ENCODE data around the gene DOCK3. TPM values are rescaled to one million over a fixed set of nuclear protein-coding genes. Genes with fewer than 3 reads are reported as not detected.
A peak's percentile ranks its signal among the peaks of the same experiment; 100 is the strongest.

The DOCK3 gene, protein sequence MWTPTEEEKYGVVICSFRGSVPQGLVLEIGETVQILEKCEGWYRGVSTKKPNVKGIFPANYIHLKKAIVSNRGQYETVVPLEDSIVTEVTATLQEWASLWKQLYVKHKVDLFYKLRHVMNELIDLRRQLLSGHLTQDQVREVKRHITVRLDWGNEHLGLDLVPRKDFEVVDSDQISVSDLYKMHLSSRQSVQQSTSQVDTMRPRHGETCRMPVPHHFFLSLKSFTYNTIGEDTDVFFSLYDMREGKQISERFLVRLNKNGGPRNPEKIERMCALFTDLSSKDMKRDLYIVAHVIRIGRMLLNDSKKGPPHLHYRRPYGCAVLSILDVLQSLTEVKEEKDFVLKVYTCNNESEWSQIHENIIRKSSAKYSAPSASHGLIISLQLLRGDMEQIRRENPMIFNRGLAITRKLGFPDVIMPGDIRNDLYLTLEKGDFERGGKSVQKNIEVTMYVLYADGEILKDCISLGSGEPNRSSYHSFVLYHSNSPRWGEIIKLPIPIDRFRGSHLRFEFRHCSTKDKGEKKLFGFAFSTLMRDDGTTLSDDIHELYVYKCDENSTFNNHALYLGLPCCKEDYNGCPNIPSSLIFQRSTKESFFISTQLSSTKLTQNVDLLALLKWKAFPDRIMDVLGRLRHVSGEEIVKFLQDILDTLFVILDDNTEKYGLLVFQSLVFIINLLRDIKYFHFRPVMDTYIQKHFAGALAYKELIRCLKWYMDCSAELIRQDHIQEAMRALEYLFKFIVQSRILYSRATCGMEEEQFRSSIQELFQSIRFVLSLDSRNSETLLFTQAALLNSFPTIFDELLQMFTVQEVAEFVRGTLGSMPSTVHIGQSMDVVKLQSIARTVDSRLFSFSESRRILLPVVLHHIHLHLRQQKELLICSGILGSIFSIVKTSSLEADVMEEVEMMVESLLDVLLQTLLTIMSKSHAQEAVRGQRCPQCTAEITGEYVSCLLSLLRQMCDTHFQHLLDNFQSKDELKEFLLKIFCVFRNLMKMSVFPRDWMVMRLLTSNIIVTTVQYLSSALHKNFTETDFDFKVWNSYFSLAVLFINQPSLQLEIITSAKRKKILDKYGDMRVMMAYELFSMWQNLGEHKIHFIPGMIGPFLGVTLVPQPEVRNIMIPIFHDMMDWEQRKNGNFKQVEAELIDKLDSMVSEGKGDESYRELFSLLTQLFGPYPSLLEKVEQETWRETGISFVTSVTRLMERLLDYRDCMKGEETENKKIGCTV (N-terminal part only)
- total RNA-seq, result 1 to 10 TPM; 1.9 to 2.1 TPM

DNA sequence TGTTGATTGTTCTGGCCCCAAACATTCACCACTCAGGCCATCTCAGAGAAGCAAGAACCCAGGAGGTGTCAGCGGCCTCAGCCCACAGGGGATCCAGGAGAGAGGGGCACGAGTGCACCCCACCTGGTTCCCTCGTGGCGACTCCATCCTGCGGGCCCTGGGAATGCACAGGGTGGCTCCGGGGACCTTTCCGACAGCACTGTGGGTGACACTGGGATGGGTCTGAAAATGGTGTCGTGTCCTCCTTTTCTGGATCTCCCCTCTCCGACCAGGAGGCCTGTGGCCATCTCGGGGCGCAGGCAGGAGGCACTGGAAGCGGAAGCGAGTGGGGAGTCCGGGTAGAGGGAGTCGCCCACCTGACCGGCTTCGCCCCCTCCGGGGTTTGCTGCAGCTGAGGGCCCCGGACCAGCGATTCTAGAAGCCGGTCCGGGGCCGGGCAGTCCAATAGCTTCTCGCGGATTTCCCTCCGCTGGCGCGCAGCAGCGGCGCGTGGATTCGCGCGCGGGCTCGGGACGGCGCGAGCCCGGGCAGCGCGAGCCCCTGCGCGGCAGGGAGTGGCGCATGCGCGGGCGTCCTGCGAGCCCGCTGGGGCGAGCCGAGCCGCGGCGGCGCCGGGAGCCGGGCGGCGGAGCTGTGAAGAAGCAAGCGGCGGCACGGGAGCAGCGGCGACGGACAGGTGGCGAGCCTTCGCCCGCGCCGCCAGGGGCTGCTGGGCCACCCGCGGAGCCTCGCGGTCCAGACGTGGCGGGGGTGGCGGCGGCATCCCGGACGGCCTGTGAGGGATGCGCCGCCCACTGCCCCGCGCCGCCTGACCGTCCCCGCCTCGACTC, at the start of gene DOCK3:
Gene DOCK3, plus strand, starts transcription at position 579 of the 830 bp plus-strand sequence. CDS start 337 bp downstream, outside the sequence.
- Mint-ChIP-seq H3K27me3 (peaks cover 44% of the 10 kb centered on the region), H3K27ac (no peak within 1 kb of the TSS), H3K4me1 (peaks cover 6% of the 10 kb centered on the region)

GRCh38 chr3:50625231-50626182, 49.2 kb upstream of the DOCK3 start:
- H3K27me3 Mint-ChIP-seq, result no peaks in the 10 kb centered on the region
- no peaks in the 10 kb centered on the region for H3K9me3 Mint-ChIP-seq
- DNase-seq, result no peak
- peak overlapping the region; percentile 95 for H3K27ac Mint-ChIP-seq
- H3K4me1 Mint-ChIP-seq, result peaks cover 77% of the 10 kb centered on the region
- H3K36me3 Mint-ChIP-seq, result peaks cover 43% of the 10 kb centered on the region
- H3K4me3 Mint-ChIP-seq, result peak overlapping the region; percentile 4

More for the DNA sequence above, at the start of gene DOCK3:
- Mint-ChIP-seq H3K36me3 (no peaks in the 10 kb centered on the region), H3K9me3 (no peaks in the 10 kb centered on the region), H3K4me3 (peak within 1 kb of the TSS; percentile 70)
- DNase-seq, result peak; percentile 77

DNA sequence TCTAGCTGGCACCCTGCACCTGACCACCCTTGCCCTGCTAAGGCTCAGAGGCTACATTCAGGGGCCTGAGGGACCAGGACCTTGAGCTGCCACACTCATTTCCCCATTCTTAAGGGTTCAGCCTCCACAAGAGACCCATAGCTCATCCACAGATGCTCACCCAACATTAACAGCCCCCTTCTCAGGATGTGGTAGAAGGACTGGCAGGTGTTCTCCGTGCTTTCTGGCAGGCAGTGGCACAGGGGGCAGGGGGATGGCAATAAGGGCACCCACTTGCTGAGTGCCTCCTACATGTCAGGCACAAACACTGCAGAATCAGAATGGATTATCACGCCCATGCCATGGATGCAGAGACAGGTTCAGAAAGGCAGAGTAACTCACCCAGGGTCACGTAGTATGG, 48.3 kb upstream of the DOCK3 start:
- H3K4me3 Mint-ChIP-seq, result no peak overlapping the region
- H3K27me3 Mint-ChIP-seq, result no peaks in the 10 kb centered on the region
- peaks cover 82% of the 10 kb centered on the region for H3K4me1 Mint-ChIP-seq
- H3K27ac Mint-ChIP-seq, result peak overlapping the region; percentile 20
- H3K9me3 Mint-ChIP-seq, result no peaks in the 10 kb centered on the region
- H3K36me3 Mint-ChIP-seq, result peaks cover 45% of the 10 kb centered on the region
- DNase-seq, result no peak

- Mint-ChIP-seq H3K27me3 (no peaks in the 10 kb centered on the region), H3K4me1 (peaks cover 87% of the 10 kb centered on the region), H3K4me3 (no peak overlapping the region), H3K27ac (no peak overlapping the region), H3K36me3 (peaks cover 44% of the 10 kb centered on the region), H3K9me3 (no peaks in the 10 kb centered on the region)
- DNase-seq, result no peak
Observed at GRCh38 chr3:50627407-50628051, 47.2 kb upstream of the DOCK3 start.

DNA sequence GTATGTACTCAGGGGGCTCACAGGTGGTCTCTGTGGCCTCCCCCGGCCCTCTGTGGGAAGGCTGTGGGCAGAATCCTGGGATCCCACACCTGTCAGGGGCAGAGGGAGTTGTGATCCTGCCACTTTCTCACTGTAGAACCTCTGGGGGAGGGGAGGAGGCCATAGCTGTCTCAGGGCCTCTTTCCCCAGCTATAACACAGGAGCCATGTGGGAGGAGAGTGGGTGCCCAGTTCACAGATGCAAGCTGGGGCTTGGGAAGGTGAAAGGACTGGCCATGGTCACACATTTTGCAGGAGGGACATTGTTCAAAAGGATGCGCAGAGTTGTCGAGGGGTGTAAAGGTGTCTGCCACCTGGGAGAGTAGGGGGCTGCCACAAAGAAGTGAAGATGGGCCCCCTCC, 46.1 kb upstream of the DOCK3 start:
- no peaks in the 10 kb centered on the region for H3K27me3 Mint-ChIP-seq
- no peak overlapping the region for H3K4me3 Mint-ChIP-seq
- peaks cover 42% of the 10 kb centered on the region for H3K36me3 Mint-ChIP-seq
- H3K4me1 Mint-ChIP-seq, result peaks cover 87% of the 10 kb centered on the region
- peak overlapping the region; percentile 40 for H3K27ac Mint-ChIP-seq
- no peaks in the 10 kb centered on the region for H3K9me3 Mint-ChIP-seq
- no peak for DNase-seq

DNA sequence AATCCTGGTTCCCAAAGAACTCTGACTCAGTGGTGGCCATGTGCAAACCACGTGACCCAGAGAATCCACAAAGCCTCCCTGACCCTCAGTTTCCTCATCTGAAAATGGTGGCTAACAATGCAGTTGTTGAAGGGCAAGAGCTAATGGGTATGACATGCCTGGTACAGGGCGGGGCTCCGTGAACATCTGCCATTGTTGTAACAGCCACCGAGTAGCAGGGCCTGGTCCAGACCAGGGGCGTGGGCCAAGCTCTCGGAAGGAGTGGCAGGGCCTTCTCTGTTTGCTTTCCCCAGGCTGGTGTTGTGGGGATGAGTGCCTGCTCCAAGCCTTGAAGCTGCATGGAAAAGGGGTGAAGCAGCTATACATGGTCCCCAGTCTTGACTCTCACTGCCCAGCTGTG, 44.3 kb upstream of the DOCK3 start:
- Mint-ChIP-seq H3K9me3 (no peaks in the 10 kb centered on the region), H3K4me3 (no peak overlapping the region), H3K27me3 (no peaks in the 10 kb centered on the region), H3K27ac (peak overlapping the region; percentile 34), H3K36me3 (peaks cover 38% of the 10 kb centered on the region), H3K4me1 (peaks cover 83% of the 10 kb centered on the region)
- no peak for DNase-seq

DNA sequence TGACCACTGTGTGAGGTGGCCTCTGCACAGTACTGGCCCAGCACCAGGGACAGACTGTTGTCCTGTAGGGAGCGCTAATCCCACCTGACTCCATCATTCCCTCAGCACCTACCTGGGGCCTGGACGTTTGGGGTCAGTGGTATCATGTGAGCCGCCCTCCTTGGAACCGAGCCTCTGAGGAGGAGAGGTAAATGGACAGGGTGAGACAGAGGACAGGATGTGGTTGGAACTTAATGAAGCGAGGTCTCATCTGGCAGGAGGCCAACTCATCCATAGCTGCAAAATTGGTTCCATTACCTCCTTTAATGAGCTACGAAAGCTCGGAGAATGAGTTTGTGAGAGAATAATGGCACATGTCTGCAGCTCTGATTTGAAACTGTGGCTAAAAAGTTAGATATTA, 43.9 kb upstream of the DOCK3 start:
- H3K4me3 Mint-ChIP-seq, result no peak overlapping the region
- no peak for DNase-seq
- no peaks in the 10 kb centered on the region for H3K27me3 Mint-ChIP-seq
- peaks cover 83% of the 10 kb centered on the region for H3K4me1 Mint-ChIP-seq
- H3K27ac Mint-ChIP-seq, result no peak overlapping the region
- no peaks in the 10 kb centered on the region for H3K9me3 Mint-ChIP-seq
- peaks cover 38% of the 10 kb centered on the region for H3K36me3 Mint-ChIP-seq

DNA sequence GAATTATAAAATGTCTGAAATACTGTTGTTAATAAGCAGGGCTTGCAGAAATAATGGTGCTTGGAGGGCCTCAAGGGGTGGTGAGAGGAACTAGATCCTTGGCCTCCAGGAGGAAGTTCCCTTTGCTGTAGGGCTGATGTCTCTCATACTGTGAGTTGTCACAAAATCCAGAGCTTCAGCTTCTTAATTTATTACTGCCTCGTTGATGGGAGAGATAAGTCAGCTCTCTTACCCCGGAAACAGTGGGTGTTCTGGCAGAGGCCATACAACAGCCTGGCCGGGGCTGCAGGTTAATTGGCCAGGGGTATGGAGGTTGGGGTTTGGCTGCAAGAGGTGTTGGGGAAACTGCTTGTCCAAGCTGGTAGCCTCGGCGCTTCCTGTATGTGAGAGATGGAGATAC, 42.3 kb upstream of the DOCK3 start:
- Mint-ChIP-seq H3K4me1 (peaks cover 82% of the 10 kb centered on the region), H3K36me3 (peaks cover 42% of the 10 kb centered on the region), H3K4me3 (peak overlapping the region; percentile 40), H3K27ac (peak overlapping the region; percentile 71), H3K27me3 (no peaks in the 10 kb centered on the region), H3K9me3 (no peaks in the 10 kb centered on the region)
- no peak for DNase-seq

DNA sequence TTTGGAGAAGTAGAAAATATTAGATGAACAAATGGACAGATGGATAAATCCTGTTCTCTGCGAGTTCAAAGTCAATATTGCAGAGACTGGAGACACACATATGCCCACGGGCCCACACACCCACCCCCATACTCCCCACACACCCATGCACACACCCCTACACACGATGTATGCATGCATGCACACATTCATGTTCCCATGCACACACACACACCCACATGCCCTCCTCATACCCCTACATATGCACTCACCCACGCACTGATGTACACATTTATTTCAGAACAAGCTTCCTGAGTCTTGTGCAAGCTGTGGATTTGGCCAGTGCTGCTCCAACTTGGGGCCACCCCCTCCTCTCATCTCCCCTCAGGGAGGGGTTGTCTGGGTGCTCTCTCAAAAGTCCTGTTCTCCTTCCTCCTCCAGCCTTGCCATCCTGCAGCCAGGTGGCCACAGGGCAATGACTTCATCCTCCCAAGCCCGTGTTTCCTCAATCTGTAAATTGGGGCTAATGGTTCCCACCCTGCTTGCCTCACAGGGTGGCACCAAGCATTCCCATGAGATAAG, 41.4 kb upstream of the DOCK3 start:
- Mint-ChIP-seq H3K27ac (no peak overlapping the region), H3K9me3 (no peaks in the 10 kb centered on the region), H3K36me3 (peaks cover 43% of the 10 kb centered on the region), H3K27me3 (no peaks in the 10 kb centered on the region), H3K4me3 (no peak overlapping the region), H3K4me1 (peaks cover 81% of the 10 kb centered on the region)
- DNase-seq, result no peak

DNA sequence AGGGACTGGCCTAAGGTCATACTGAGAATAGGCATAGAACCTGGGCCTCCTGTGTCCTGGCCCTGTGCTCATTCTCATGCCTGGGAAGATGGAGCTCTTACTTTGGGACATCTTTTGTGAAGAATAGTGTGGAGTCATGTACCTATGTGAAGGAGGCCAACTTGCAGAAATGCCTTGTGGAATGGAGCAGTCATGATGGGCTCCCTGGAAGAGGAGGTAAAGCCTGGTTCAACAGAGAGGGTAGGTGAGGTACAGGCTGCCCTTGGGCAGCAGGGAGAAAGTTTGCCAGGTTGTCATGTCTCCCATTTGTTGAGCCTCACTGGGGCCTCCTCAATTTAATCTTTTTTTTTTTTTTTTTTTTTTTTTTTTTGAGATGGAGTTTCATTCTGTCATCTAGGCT, 39.7 kb upstream of the DOCK3 start:
- DNase-seq, result no peak
- Mint-ChIP-seq H3K27ac (peak overlapping the region; percentile 27), H3K4me1 (peaks cover 79% of the 10 kb centered on the region), H3K4me3 (no peak overlapping the region), H3K27me3 (no peaks in the 10 kb centered on the region), H3K9me3 (no peaks in the 10 kb centered on the region), H3K36me3 (peaks cover 37% of the 10 kb centered on the region)

DNA sequence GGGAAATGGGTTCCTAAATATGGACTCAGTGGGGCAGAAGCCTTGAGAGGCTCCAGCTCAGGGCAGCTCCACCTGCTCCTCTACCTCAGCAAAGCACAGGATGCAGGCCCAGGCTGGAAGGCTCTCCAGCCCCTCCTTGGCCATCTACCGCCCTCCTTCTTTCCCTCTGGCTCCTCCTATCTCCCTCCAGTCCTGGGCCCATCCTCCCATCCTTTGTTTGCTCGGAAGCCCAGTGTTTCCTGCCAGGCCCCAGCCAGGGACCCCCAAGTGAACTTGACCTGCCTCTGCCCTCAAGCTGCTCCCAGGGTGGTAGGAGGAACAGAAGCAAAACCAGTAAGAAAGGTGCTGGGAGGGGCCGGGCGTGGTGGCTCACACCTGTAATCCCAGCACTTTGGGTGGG, 37.7 kb upstream of the DOCK3 start:
- Mint-ChIP-seq H3K9me3 (no peaks in the 10 kb centered on the region), H3K4me3 (no peak overlapping the region), H3K27me3 (no peaks in the 10 kb centered on the region), H3K27ac (peak overlapping the region; percentile 70), H3K4me1 (peaks cover 61% of the 10 kb centered on the region), H3K36me3 (peaks cover 30% of the 10 kb centered on the region)
- DNase-seq, result no peak

GRCh38 chr3:50637945-50638344, 36.8 kb upstream of the DOCK3 start:
- H3K9me3 Mint-ChIP-seq, result no peaks in the 10 kb centered on the region
- no peaks in the 10 kb centered on the region for H3K27me3 Mint-ChIP-seq
- peak overlapping the region; percentile 78 for H3K27ac Mint-ChIP-seq
- DNase-seq, result no peak
- peaks cover 51% of the 10 kb centered on the region for H3K4me1 Mint-ChIP-seq
- peaks cover 31% of the 10 kb centered on the region for H3K36me3 Mint-ChIP-seq
- no peak overlapping the region for H3K4me3 Mint-ChIP-seq

DNA sequence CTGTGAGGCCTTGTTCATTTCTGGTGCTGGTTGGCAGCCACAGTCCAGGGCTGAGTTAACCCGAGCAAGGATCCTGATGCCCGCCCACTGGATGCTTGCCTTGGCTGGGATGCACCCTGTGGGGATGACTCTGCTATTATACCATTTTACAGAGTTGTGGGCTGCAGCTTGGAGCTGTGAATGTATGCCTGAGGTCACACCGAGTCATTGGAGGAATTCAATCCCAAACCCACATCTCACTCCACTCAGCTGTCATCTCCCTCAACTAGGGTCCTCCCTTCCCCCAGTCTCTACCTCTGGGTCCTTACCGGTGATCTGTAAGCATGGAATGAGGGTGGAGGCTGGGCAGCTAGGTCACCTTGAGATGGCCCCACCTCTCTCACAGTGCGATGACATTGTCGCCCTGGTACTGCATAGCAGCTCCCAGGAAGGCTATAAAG, 35.7 kb upstream of the DOCK3 start:
- no peak for DNase-seq
- H3K27me3 Mint-ChIP-seq, result no peaks in the 10 kb centered on the region
- H3K4me3 Mint-ChIP-seq, result no peak overlapping the region
- H3K36me3 Mint-ChIP-seq, result peaks cover 31% of the 10 kb centered on the region
- peak overlapping the region; percentile 44 for H3K27ac Mint-ChIP-seq
- no peaks in the 10 kb centered on the region for H3K9me3 Mint-ChIP-seq
- H3K4me1 Mint-ChIP-seq, result peaks cover 40% of the 10 kb centered on the region
